ENCODE data around the gene ERMP1.

ERMP1 gene

GRCh38 chr9:5852987-5853386 is 20.1 kb upstream of the ERMP1 start:
- no peak for DNase-seq

GRCh38 chr9:5851445-5851844 is 18.5 kb upstream of the ERMP1 start:
- no peak for DNase-seq

- no peak for DNase-seq
These were observed 17.8 kb upstream of the ERMP1 start for GRCh38 chr9:5850724-5851122.

GRCh38 chr9:5848372-5848882 is 15.5 kb upstream of the ERMP1 start:
- DNase-seq: no peak

GRCh38 chr9:5846501-5846921 is 13.6 kb upstream of the ERMP1 start:
- no peak for DNase-seq

GRCh38 chr9:5846096-5846495 is 13.2 kb upstream of the ERMP1 start:
- no peak for DNase-seq

- DNase-seq: no peak
These were observed 12.2 kb upstream of the ERMP1 start for GRCh38 chr9:5845157-5845531.

- DNase-seq: no peak
These were observed 11.0 kb upstream of the ERMP1 start for GRCh38 chr9:5843794-5844471.

- DNase-seq: no peak
These were observed 10.2 kb upstream of the ERMP1 start for GRCh38 chr9:5842929-5843793.

GRCh38 chr9:5841771-5842573 is 9.1 kb upstream of the ERMP1 start:
- DNase-seq: no peak

- DNase-seq: no peak
These were observed 7.9 kb upstream of the ERMP1 start for GRCh38 chr9:5840788-5841187.

GRCh38 chr9:5839572-5839902 is 6.6 kb upstream of the ERMP1 start:
- no peak for DNase-seq

GRCh38 chr9:5838884-5839571 is 6.1 kb upstream of the ERMP1 start:
- peak; percentile 48 for DNase-seq

- no peak for DNase-seq
These were observed 2.9 kb upstream of the ERMP1 start for GRCh38 chr9:5835808-5836207.

- no peak for DNase-seq
These were observed 1.3 kb upstream of the ERMP1 start for GRCh38 chr9:5834214-5834613.

GRCh38 chr9:5832071-5832537 is 813 bp downstream of the ERMP1 start:
- no peak for DNase-seq

GRCh38 chr9:5825895-5826622 is 6.9 kb downstream of the ERMP1 start:
- no peak for DNase-seq

- DNase-seq: no peak
These were observed 7.7 kb downstream of the ERMP1 start for GRCh38 chr9:5825223-5825622.

GRCh38 chr9:5820425-5820824 is 12.5 kb downstream of the ERMP1 start:
- no peak for DNase-seq

- no peak for DNase-seq
These were observed 13.7 kb downstream of the ERMP1 start for GRCh38 chr9:5819174-5819573.

GRCh38 chr9:5818424-5819142 is 14.3 kb downstream of the ERMP1 start:
- DNase-seq: no peak
